Peyer's patch (tissue), 4 donors: ENCODE measurements around the gene ZBTB6.

Experiments used
- POLR2A ChIP-seq, 2 donors: fragments of 450-650 bp; IDR thresholded peaks; one replicate each; pipeline ENCODE4 v1.5.1; 2017; ENCODE audit warnings: antibody characterized with exemption in 2 of 2, mild to moderate bottlenecking in 2 of 2, moderate library complexity in 2 of 2
- TF ChIP-seq, protein P1 (sequence below), 6 experiments: fragments of 450-650 bp in 4 of 6; fragments of 200-600 bp in 2 of 6; sonication (generic) in 1 of 6; IDR thresholded peaks; one replicate each; pipeline ENCODE4 v1.5.1; 2017 to 2019; ENCODE audit warnings: antibody characterized with exemption in 6 of 6, mild to moderate bottlenecking in 3 of 6, moderate library complexity in 1 of 6

DNA sequence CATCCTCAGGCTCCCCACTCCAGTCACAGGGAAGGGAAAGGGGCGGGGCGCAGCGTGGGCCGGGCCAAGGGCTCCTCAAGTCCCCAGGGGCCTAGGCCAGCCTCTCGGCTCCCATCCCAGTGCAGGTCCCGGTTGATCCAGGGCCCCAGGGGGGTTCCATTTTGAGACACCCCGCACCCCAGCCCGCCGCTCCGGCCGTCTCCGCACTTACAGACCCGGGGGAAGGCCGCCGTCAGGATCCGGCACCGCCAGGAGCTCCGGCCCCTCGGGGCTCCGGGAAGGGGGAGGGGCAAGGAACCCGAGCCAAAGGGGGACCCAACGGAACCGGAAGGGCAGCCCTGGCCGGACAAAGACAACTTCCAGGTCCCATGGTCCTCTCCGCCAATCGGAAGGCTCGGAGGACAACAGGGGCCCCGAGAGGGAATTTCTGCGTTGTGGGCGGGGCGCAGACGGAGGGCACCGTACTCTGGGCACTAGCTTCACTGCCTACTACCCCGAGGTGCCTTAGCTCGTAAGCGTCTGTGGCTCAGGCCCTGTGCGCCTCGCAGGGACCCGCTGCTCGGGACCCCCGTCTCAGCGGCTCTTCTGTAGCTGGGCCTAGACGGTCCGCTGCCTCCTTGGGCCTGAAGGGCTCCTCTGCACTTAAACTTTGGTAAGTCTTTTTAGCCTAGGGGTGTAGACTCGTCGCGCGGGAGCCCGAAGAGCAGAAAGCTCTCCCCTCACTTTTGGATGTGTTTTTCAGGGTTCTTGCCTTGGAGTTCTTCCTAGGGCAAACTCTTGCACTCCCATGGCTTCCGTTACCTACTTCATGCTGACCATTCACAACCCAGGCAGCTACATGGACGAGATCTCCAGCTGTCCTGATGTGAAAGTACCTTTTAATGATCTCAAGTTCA is 18.4 kb upstream of the ZBTB6 start, which contains the start of gene ZBTB26:
- TF ChIP-seq, protein P1, sequence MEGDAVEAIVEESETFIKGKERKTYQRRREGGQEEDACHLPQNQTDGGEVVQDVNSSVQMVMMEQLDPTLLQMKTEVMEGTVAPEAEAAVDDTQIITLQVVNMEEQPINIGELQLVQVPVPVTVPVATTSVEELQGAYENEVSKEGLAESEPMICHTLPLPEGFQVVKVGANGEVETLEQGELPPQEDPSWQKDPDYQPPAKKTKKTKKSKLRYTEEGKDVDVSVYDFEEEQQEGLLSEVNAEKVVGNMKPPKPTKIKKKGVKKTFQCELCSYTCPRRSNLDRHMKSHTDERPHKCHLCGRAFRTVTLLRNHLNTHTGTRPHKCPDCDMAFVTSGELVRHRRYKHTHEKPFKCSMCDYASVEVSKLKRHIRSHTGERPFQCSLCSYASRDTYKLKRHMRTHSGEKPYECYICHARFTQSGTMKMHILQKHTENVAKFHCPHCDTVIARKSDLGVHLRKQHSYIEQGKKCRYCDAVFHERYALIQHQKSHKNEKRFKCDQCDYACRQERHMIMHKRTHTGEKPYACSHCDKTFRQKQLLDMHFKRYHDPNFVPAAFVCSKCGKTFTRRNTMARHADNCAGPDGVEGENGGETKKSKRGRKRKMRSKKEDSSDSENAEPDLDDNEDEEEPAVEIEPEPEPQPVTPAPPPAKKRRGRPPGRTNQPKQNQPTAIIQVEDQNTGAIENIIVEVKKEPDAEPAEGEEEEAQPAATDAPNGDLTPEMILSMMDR (IDR thresholded peaks at IDR 0.05), result no peak
- peak; percentile 54 to 65 for TF ChIP-seq POLR2A (IDR thresholded peaks at IDR 0.05)
